DOHH2 (cell line): ENCODE measurements around the gene EID3.

Source experiments
- H3F3A ChIP-seq: fragments of 200-600 bp; sonication (generic), shearing (Covaris generic); 2 replicates; pipeline ENCODE4 v1.6.0; 2016; ENCODE audit warnings: antibody characterized with exemption, mild to moderate bottlenecking; ENCODE audit not compliant: control insufficient read depth, insufficient read depth
- H3K27ac ChIP-seq: fragments of 200-600 bp; sonication (generic); 2 replicates; pipeline ENCODE4 v1.5.1; 2014; ENCODE audit warnings: low read depth, mild to moderate bottlenecking, low read length, moderate library complexity
- H3K27me3 ChIP-seq: fragments of 200-600 bp; sonication (generic); 2 replicates; pipeline ENCODE4 v1.6.1; 2014; ENCODE audit warnings: mild to moderate bottlenecking, low read length, mixed read lengths; ENCODE audit not compliant: control insufficient read depth
- H3K36me3 ChIP-seq: fragments of 200-600 bp; sonication (generic); 2 replicates; pipeline ENCODE4 v1.6.1; 2014; ENCODE audit warnings: mild to moderate bottlenecking, low read length, moderate library complexity, mixed read lengths; ENCODE audit not compliant: control insufficient read depth
- H3K4me1 ChIP-seq: fragments of 200-600 bp; sonication (generic); 2 replicates; pipeline ENCODE4 v1.6.1; 2014; ENCODE audit warnings: mild to moderate bottlenecking, low read length, mixed read lengths; ENCODE audit not compliant: control insufficient read depth
- H3K4me2 ChIP-seq: fragments of 200-600 bp; sonication (generic); 2 replicates; pipeline ENCODE4 v1.6.0; 2014; ENCODE audit warnings: mild to moderate bottlenecking, low read length, moderate library complexity
- H3K4me3 ChIP-seq: fragments of 200-600 bp; sonication (generic); 2 replicates; pipeline ENCODE4 v1.5.1; 2014; ENCODE audit warnings: mild to moderate bottlenecking, low read length, mixed read lengths
- H3K79me2 ChIP-seq: fragments of 200-600 bp; sonication (generic); 2 replicates; pipeline ENCODE4 v1.6.1; 2014; ENCODE audit warnings: mild to moderate bottlenecking, low read length, mixed read lengths; ENCODE audit not compliant: control insufficient read depth
- H3K9me2 ChIP-seq: fragments of 200-600 bp; sonication (generic); replicated peaks from 2 replicates; pipeline ENCODE4 v1.6.1; 2014; ENCODE audit warnings: mild to moderate bottlenecking, low read length, mixed read lengths; ENCODE audit not compliant: control insufficient read depth
- H3K9me3 ChIP-seq: fragments of 200-600 bp; sonication (generic); 2 replicates; pipeline ENCODE4 v1.6.1; 2014; ENCODE audit warnings: antibody characterized with exemption, low read length, mixed read lengths; ENCODE audit not compliant: control insufficient read depth, insufficient read depth
- H4K20me1 ChIP-seq: fragments of 200-600 bp; sonication (generic); 2 replicates; pipeline ENCODE4 v1.6.0; 2014; ENCODE audit warnings: low read depth, mild to moderate bottlenecking, antibody characterized with exemption, low read length, moderate library complexity; ENCODE audit not compliant: control insufficient read depth, insufficient read depth
- CTCF ChIP-seq: fragments of 200-600 bp; sonication (generic); IDR thresholded peaks from one replicate; pipeline ENCODE4 v1.5.1; 2014; ENCODE audit warnings: antibody characterized with exemption, mild to moderate bottlenecking, low read depth, low read length; ENCODE audit not compliant: poor library complexity, severe bottlenecking
- EZH2phosphoT487 ChIP-seq: fragments of 200-600 bp; sonication (generic); IDR thresholded peaks from 2 replicates; pipeline ENCODE4 v1.6.1; 2017; ENCODE audit warnings: borderline replicate concordance, mild to moderate bottlenecking, antibody characterized with exemption, low read length, moderate library complexity, mixed read lengths

The EID3 gene

DNA sequence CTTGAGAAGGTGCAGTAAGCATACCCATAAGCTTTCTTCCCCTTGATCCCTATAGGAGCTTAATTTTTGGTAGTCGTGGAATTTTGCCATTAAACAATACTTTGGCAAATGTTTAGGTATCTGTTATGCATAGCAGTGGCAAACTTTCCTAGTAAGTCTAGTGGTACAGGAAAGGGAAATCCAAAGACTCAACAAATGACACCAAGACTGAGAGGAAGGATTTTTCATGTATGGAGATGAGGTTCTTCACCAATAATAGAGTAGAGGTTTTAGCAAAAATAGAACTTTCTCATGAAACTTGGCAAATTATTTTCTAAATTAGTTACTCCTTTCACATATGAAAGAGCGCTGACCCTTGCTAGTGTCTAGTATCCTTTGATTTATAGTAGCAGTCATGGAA lies 2.8 kb downstream of the EID3 start:
- no peak overlapping the region for H3K4me3 ChIP-seq
- H3K9me2 ChIP-seq, result no peaks in the 10 kb centered on the region
- peaks cover 11% of the 10 kb centered on the region; the same call in 1 of the 2 replicates for H4K20me1 ChIP-seq
- peaks cover 3% of the 10 kb centered on the region; the same call in 1 of the 2 replicates for H3F3A ChIP-seq
- H3K79me2 ChIP-seq, result peaks cover 98% of the 10 kb centered on the region
- no peaks in the 10 kb centered on the region for H3K9me3 ChIP-seq
- no peak overlapping the region for H3K4me2 ChIP-seq
- no peaks in the 10 kb centered on the region for H3K27me3 ChIP-seq
- H3K27ac ChIP-seq, result no peak overlapping the region
- no peaks in the 10 kb centered on the region for H3K4me1 ChIP-seq
- H3K36me3 ChIP-seq, result peaks cover 68% of the 10 kb centered on the region
- TF ChIP-seq EZH2phosphoT487, result no peak

GRCh38 chr12:104306943-104307654 lies 3.6 kb downstream of the EID3 start:
- Histone ChIP-seq H3K27me3 (no peaks in the 10 kb centered on the region), H3K27ac (no peak overlapping the region), H3K4me1 (no peaks in the 10 kb centered on the region), H3K9me3 (no peaks in the 10 kb centered on the region), H3K4me3 (no peak overlapping the region), H3K36me3 (peaks cover 67% of the 10 kb centered on the region), H3K4me2 (no peak overlapping the region), H3K79me2 (peaks cover 91% of the 10 kb centered on the region), H3F3A (peaks cover 3% of the 10 kb centered on the region; the same call in 1 of the 2 replicates), H3K9me2 (no peaks in the 10 kb centered on the region), H4K20me1 (peaks cover 11% of the 10 kb centered on the region; the same call in 1 of the 2 replicates)
- no peak for TF ChIP-seq EZH2phosphoT487

GRCh38 chr12:104307655-104308000 lies 4.1 kb downstream of the EID3 start:
- Histone ChIP-seq H3K27me3 (no peaks in the 10 kb centered on the region), H3K4me1 (no peaks in the 10 kb centered on the region), H3K36me3 (peaks cover 68% of the 10 kb centered on the region), H3K9me3 (no peaks in the 10 kb centered on the region), H3K9me2 (no peaks in the 10 kb centered on the region), H3K79me2 (peaks cover 86% of the 10 kb centered on the region), H3F3A (peaks cover 3% of the 10 kb centered on the region; the same call in 1 of the 2 replicates), H3K4me3 (no peak overlapping the region), H4K20me1 (peaks cover 11% of the 10 kb centered on the region; the same call in 1 of the 2 replicates), H3K27ac (no peak overlapping the region), H3K4me2 (no peak overlapping the region)
- TF ChIP-seq CTCF (no peak), EZH2phosphoT487 (no peak)

DNA sequence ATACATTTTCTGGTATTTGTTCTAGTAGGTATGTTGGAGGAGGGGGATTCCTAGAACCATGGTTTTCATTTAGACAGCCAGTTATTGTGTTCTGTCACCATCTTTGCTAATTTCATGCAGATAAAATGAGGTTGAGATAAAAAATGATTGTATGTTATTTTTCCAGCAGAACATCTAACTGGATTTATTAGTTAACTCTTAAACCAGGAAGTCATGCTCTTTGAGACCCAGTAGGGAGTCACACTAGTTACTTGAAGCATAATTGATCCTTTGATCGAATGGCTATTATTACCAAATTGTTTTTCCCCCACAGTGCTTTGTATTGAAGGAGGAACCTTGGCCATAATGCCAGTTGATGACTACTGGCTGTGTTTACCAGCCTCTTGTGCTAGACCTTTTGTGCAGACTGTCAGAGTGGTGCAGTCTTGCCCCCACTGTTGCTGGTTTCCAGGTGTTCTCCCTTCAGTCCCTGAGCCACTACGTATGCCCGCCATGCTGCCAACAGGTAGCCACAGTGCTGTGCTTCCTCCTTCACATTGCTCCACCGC lies 6.0 kb downstream of the EID3 start:
- Histone ChIP-seq H3K4me3 (no peak overlapping the region), H4K20me1 (0 out of 2 replicates have a peak, but pooled peaks cover 6% of the 10 kb centered on the region), H3K4me1 (no peaks in the 10 kb centered on the region), H3F3A (peaks cover 3% of the 10 kb centered on the region; the same call in 1 of the 2 replicates), H3K36me3 (peaks cover 67% of the 10 kb centered on the region), H3K4me2 (no peak overlapping the region), H3K27ac (no peak overlapping the region), H3K9me2 (no peaks in the 10 kb centered on the region), H3K27me3 (no peaks in the 10 kb centered on the region), H3K9me3 (no peaks in the 10 kb centered on the region), H3K79me2 (peaks cover 67% of the 10 kb centered on the region)
- no peak for TF ChIP-seq CTCF
- TF ChIP-seq EZH2phosphoT487, result no peak
